Peyer's patch (tissue), 4 donors: Measurements from ENCODE around the gene SELENOP.

Source experiments
- POLR2A ChIP-seq, 2 donors: fragments of 450-650 bp; IDR thresholded peaks; one replicate each; pipeline ENCODE4 v1.5.1; 2017; ENCODE audit warnings: antibody characterized with exemption in 2 of 2, mild to moderate bottlenecking in 2 of 2, moderate library complexity in 2 of 2
- TF ChIP-seq, protein P1 (sequence below), 6 experiments: fragments of 450-650 bp in 4 of 6; fragments of 200-600 bp in 2 of 6; sonication (generic) in 1 of 6; IDR thresholded peaks; one replicate each; pipeline ENCODE4 v1.5.1; 2017 to 2019; ENCODE audit warnings: antibody characterized with exemption in 6 of 6, mild to moderate bottlenecking in 3 of 6, moderate library complexity in 1 of 6

DNA sequence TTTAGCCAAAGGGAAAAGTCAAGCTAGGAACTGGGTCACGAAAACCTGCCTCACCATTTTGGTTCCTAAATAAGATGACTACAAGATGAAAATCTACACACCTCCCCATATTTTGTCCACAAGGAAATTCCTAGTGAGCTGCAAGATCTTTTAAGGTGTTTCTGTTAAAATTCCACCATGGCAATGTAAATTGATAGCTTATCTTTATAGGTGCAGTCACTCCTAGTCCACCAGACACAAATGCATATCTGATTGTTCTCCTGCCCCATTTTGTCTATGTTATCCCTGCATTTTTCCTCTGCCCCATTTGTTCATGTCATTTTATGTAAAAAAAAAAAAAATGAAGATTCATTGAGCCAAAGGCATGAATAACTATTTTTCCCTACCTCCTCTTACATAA, 41.1 kb upstream of the SELENOP start:
- TF ChIP-seq, protein P1, sequence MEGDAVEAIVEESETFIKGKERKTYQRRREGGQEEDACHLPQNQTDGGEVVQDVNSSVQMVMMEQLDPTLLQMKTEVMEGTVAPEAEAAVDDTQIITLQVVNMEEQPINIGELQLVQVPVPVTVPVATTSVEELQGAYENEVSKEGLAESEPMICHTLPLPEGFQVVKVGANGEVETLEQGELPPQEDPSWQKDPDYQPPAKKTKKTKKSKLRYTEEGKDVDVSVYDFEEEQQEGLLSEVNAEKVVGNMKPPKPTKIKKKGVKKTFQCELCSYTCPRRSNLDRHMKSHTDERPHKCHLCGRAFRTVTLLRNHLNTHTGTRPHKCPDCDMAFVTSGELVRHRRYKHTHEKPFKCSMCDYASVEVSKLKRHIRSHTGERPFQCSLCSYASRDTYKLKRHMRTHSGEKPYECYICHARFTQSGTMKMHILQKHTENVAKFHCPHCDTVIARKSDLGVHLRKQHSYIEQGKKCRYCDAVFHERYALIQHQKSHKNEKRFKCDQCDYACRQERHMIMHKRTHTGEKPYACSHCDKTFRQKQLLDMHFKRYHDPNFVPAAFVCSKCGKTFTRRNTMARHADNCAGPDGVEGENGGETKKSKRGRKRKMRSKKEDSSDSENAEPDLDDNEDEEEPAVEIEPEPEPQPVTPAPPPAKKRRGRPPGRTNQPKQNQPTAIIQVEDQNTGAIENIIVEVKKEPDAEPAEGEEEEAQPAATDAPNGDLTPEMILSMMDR (IDR thresholded peaks at IDR 0.05) = no peak
- TF ChIP-seq POLR2A (IDR thresholded peaks at IDR 0.05) = no peak
